Testis (tissue), 3 donors: ENCODE measurements around the gene SERGEF. TPM values are rescaled to one million over a fixed set of nuclear protein-coding genes. Genes with fewer than 3 reads are reported as not detected.

Experiments
- DNase-seq: peaks from one replicate; pipeline ENCODE4 v3.0.0-alpha.2; 2019
- H3K27ac ChIP-seq, 2 donors: fragments of 200-600 bp; sonication (generic); one replicate each; pipeline ENCODE4 v1.5.1; 2019
- H3K27me3 ChIP-seq: fragments of 200-600 bp; sonication (generic); one replicate; pipeline ENCODE4 v1.5.1; 2019
- H3K36me3 ChIP-seq: fragments of 200-600 bp; sonication (generic); one replicate; pipeline ENCODE4 v1.5.1; 2017; ENCODE audit warnings: low read depth; ENCODE audit errors: missing control alignments
- H3K4me1 ChIP-seq: fragments of 200-600 bp; sonication (generic); one replicate; pipeline ENCODE4 v1.5.1; 2019
- H3K4me3 ChIP-seq, 2 donors: fragments of 200-600 bp; sonication (generic); one replicate each; pipeline ENCODE4 v1.5.1; 2017 to 2019
- H3K9me3 ChIP-seq: fragments of 200-600 bp; sonication (generic); one replicate; pipeline ENCODE4 v1.5.1; 2017
- POLR2A ChIP-seq: fragments of 450-650 bp; IDR thresholded peaks from one replicate; pipeline ENCODE4 v1.6.1; 2017; ENCODE audit warnings: antibody characterized with exemption, mild to moderate bottlenecking, moderate library complexity
- WGBS, 2 donors: methylation state at CpG; one replicate each; pipeline ENCODE4 v1.1.5; 2018; 5-methylcytosine and 5-hydroxymethylcytosine counted together
- intact Hi-C: fragments of 100-400 bp; cut with DNase I; formaldehyde crosslinking; loops from one replicate; pipeline ENCODE4 v1.15.1; 2023; ENCODE audit warnings: low total_unique reads
- polyA plus RNA-seq: library from polyadenylated mRNA; stranded (reverse); fragments of 350-450 nt; fragmentation: Illumina TruSeq; extraction: RNeasy Lipid Tissue Mini Kit (QIAGEN cat#74804); gene quantifications from one replicate; pipeline ENCODE4 v1.2.3, GENCODE V29; 2014; ENCODE audit warnings: low read depth, low replicate concordance; ENCODE audit not compliant: insufficient read depth
- total RNA-seq, 2 donors: library from RNA; depleted of rRNA; stranded (reverse); fragments of >200 nt; gene quantifications; one replicate each; pipeline ENCODE4 v1.2.3, GENCODE V29; 2016
- TF ChIP-seq, protein P1 (sequence below), 3 experiments: fragments of 450-650 bp in 2 of 3; fragments of 200-600 bp in 1 of 3; sonication (generic) in 1 of 3; IDR thresholded peaks; one replicate each; pipeline ENCODE4 v1.5.1; 2016 to 2019; ENCODE audit warnings: antibody characterized with exemption in 3 of 3, mild to moderate bottlenecking in 2 of 3, moderate library complexity in 1 of 3

Gene SERGEF
- total and polyA plus RNA-seq, 3 donors from 2014 or later, result 12.5 to 37.5 (median 23.1) TPM

DNA sequence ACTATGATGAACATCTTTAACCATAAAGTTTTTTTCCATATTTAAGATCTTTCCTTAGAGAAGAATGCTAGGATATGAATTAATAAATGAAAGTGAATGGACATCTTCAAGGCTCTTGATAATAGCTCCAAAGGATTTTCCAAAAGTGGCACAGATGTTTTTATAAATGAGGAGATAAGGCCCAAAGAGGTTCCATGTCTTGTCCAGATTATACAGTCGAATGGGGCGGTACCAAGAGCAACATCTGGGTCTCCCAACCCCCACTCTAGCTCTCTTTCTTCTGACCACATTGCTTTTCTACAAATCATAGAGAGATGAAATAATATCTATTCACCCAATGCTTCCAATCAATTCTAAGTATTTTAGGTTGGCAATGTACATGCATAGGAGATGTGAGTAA lies 164.1 kb downstream of the SERGEF start:
- DNase-seq, result no peak
- TF ChIP-seq, protein P1, sequence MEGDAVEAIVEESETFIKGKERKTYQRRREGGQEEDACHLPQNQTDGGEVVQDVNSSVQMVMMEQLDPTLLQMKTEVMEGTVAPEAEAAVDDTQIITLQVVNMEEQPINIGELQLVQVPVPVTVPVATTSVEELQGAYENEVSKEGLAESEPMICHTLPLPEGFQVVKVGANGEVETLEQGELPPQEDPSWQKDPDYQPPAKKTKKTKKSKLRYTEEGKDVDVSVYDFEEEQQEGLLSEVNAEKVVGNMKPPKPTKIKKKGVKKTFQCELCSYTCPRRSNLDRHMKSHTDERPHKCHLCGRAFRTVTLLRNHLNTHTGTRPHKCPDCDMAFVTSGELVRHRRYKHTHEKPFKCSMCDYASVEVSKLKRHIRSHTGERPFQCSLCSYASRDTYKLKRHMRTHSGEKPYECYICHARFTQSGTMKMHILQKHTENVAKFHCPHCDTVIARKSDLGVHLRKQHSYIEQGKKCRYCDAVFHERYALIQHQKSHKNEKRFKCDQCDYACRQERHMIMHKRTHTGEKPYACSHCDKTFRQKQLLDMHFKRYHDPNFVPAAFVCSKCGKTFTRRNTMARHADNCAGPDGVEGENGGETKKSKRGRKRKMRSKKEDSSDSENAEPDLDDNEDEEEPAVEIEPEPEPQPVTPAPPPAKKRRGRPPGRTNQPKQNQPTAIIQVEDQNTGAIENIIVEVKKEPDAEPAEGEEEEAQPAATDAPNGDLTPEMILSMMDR (IDR thresholded peaks at IDR 0.05), result no peak
- TF ChIP-seq POLR2A, result no peak
- no peaks in the 10 kb centered on the region for H3K9me3 ChIP-seq
- no peak overlapping the region for H3K27ac ChIP-seq
- no peaks in the 10 kb centered on the region for H3K36me3 ChIP-seq
- H3K27me3 ChIP-seq, result no peaks in the 10 kb centered on the region
- H3K4me1 ChIP-seq, result no peaks in the 10 kb centered on the region
- WGBS, 2 donors, result 90 to 98% methylated on average over 2 of the region's 2 CpGs
- intact Hi-C loops, result no loop called here
- H3K4me3 ChIP-seq, result no peak overlapping the region

DNA sequence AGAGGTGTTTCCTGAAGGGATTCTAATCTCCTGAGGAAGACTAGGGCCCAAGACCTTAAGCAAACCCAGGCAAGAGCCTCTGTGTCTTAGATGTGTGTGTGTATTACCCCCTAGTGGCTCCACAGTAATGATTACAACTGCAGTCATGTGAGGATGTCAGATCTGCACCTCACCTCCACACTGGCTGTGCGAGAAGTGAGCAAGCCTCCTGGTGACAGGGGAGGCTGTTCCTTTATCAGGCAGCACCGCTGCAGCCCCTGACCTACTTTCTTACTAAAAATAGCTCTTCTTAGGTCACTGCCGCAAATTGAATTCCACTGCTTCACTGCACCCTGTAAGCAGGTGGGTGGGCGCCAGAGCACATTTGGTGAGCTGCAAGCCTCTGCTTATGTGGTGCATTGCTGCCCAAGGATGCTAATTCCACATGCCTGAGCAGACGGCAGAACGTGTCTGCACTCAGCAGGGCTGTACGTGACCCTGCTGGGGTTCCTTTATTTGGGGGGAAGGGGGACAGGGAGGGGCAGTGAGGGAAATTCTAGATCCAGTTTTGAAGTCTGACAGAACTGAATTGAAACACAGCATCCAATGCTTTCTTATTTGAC lies 165.9 kb downstream of the SERGEF start:
- no peak for DNase-seq
- no peak overlapping the region for H3K27ac ChIP-seq
- no peaks in the 10 kb centered on the region for H3K9me3 ChIP-seq
- no peaks in the 10 kb centered on the region for H3K4me1 ChIP-seq
- no peak overlapping the region for H3K4me3 ChIP-seq
- WGBS, 2 donors, result 69 to 76% methylated on average over 3 to 7 of the region's 7 CpGs
- no peak for TF ChIP-seq POLR2A
- TF ChIP-seq, protein P1 (IDR thresholded peaks at IDR 0.05), result peak in 1 of 3 experiments; percentile 9
- H3K36me3 ChIP-seq, result no peaks in the 10 kb centered on the region
- H3K27me3 ChIP-seq, result no peaks in the 10 kb centered on the region
- intact Hi-C loops, result no loop called here

DNA sequence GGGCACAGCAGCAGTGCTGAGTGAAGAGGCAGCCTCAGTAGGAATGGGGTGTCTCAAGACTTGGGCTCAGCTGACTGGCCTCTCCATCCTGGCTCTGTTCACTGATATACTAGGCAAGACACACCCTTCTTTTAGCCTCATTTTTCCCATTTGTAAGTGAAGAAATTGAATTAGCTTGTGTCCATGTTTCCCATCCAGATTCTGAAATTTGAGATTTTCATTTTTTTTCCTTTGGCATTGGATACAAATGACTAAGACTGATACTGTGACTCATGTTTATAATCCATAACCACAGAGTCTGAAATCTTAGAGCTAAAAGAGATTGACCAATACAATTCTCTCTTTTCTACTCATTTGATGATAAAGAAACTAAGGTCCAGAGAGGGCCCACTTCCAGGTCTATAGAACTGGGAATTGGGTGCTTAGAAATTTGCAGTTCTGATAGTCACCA lies 167.4 kb downstream of the SERGEF start:
- Histone ChIP-seq H3K4me3 (no peak overlapping the region), H3K27ac (no peak overlapping the region), H3K36me3 (no peaks in the 10 kb centered on the region), H3K27me3 (no peaks in the 10 kb centered on the region), H3K9me3 (no peaks in the 10 kb centered on the region), H3K4me1 (no peaks in the 10 kb centered on the region)
- TF ChIP-seq POLR2A, result no peak
- TF ChIP-seq, protein P1 (IDR thresholded peaks at IDR 0.05), result no peak
- DNase-seq, result no peak
- intact Hi-C loops, result no loop called here

DNA sequence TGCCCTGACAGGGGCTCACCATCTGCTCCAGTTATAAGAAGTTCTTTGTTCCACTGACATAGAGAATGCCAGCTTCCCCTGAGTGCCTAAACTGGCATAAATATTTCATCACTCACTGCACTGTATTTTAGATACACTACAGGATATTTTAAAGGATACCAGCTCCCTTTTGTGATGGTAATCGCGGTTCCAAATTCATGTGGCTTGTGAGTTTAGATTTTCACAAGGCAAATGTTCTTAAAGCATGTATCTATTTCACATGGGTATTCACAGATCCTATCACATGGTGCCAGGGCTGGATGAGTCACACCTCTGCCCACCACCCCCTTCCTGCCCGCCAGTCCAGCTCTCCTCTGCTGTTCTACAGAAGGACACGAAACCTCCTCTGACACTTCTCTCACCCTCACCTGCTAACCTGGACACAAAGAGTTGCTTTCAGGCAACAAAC lies 172.7 kb downstream of the SERGEF start:
- Histone ChIP-seq H3K4me1 (no peaks in the 10 kb centered on the region), H3K9me3 (no peaks in the 10 kb centered on the region), H3K4me3 (no peak overlapping the region), H3K27ac (no peak overlapping the region), H3K27me3 (no peaks in the 10 kb centered on the region), H3K36me3 (no peaks in the 10 kb centered on the region)
- intact Hi-C loops, result no loop called here
- TF ChIP-seq, protein P1 (IDR thresholded peaks at IDR 0.05), result no peak
- WGBS, 2 donors, result 89 to 91% methylated on average over 4 of the region's 4 CpGs
- DNase-seq, result no peak

DNA sequence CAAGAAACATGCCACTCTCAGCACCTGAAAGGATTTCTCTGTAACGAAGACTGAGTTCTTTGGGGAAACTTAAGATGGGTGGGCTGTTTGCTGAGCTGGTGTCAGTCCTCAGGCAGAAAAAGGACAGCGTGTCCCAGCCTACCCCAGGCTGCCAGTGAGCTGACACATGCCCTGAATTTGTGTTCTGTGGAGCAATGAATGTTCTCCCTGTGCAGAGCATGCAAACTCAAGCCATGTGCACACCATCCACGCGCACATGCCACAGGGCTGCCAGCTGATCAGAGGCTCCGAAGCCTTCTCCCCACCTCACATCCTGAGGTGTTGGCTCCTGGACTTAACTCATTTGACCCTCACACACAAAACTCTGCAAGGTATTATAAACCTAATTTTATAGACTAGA lies 173.4 kb downstream of the SERGEF start:
- Histone ChIP-seq H3K27me3 (no peaks in the 10 kb centered on the region), H3K36me3 (no peaks in the 10 kb centered on the region), H3K27ac (no peak overlapping the region), H3K4me1 (no peaks in the 10 kb centered on the region), H3K9me3 (no peaks in the 10 kb centered on the region), H3K4me3 (no peak overlapping the region)
- no peak for DNase-seq
- WGBS, 2 donors, result 69 to 80% methylated on average over 5 of the region's 5 CpGs
- TF ChIP-seq, protein P1 (IDR thresholded peaks at IDR 0.05), result no peak
- TF ChIP-seq POLR2A, result no peak
- intact Hi-C loops, result no loop called here
